SK-N-MC (cell line): ENCODE data around the gene ANO10.

ENCODE experiments used
- EZH2 ChIP-seq: fragments of 200-600 bp; sonication (generic); IDR thresholded peaks from one replicate; pipeline ENCODE4 v1.6.1; 2017; ENCODE audit warnings: antibody characterized with exemption
- POLR2AphosphoS5 ChIP-seq: IDR thresholded peaks from 2 replicates; pipeline ENCODE4 v1.6.1; 2012; ENCODE audit warnings: mild to moderate bottlenecking, low read depth, low read length, borderline replicate concordance

GRCh38 chr3:43537225-43537624 is 84.6 kb downstream of the ANO10 start:
- no peak for TF ChIP-seq EZH2
- TF ChIP-seq POLR2AphosphoS5: no peak
